GM23338 (cell line): ENCODE measurements around the gene ARHGEF3. TPM values are rescaled to one million over a fixed set of nuclear protein-coding genes. Genes with fewer than 3 reads are reported as not detected.
"Not testable (repeated sequence)": the region's sequence is repeated elsewhere in the genome, so short reads cannot be mapped to it uniquely, and the experiment has no call there.

Experiments used
- ATAC-seq: fragments of 200-7000 bp; cut with Tn5 transposase; 3 replicates; pipeline ENCODE4 v1.9.1; 2020
- DNase-seq: peaks from one replicate; pipeline ENCODE4 v3.0.0-alpha.2; 2015; ENCODE audit warnings: low spot score
- H2AFZ ChIP-seq: fragments of 200-600 bp; sonication (generic); 2 replicates; pipeline ENCODE4 v1.8.0; 2016; ENCODE audit warnings: antibody characterized with exemption, mild to moderate bottlenecking, moderate library complexity
- H3F3A ChIP-seq: fragments of 200-600 bp; sonication (generic); replicated peaks from 2 replicates; pipeline ENCODE4 v1.8.0; 2017; ENCODE audit warnings: antibody characterized with exemption, mixed run types, low read depth
- H3K27ac ChIP-seq: fragments of 200-600 bp; sonication (generic); 2 replicates; pipeline ENCODE4 v1.6.1; 2016; ENCODE audit warnings: low read depth
- H3K27me3 ChIP-seq: fragments of 200-600 bp; sonication (generic); 2 replicates; pipeline ENCODE4 v1.8.0; 2016; ENCODE audit warnings: mild to moderate bottlenecking, mixed run types, moderate library complexity; ENCODE audit not compliant: insufficient read depth
- H3K36me3 ChIP-seq: fragments of 200-600 bp; sonication (generic); 2 replicates; pipeline ENCODE4 v1.8.0; 2016; ENCODE audit warnings: mild to moderate bottlenecking; ENCODE audit not compliant: insufficient read depth
- H3K4me1 ChIP-seq: fragments of 200-600 bp; sonication (generic); 2 replicates; pipeline ENCODE4 v1.8.0; 2016; ENCODE audit warnings: mild to moderate bottlenecking, moderate library complexity; ENCODE audit not compliant: insufficient read depth
- H3K4me2 ChIP-seq: fragments of 200-600 bp; sonication (generic); 2 replicates; pipeline ENCODE4 v1.7.1; 2017; ENCODE audit warnings: mixed run types
- H3K4me3 ChIP-seq: fragments of 200-600 bp; sonication (generic); 2 replicates; pipeline ENCODE4 v1.6.1; 2016; ENCODE audit warnings: mixed run types
- H3K79me2 ChIP-seq: fragments of 200-600 bp; sonication (generic); replicated peaks from 2 replicates; pipeline ENCODE4 v1.8.0; 2017; ENCODE audit warnings: mild to moderate bottlenecking; ENCODE audit not compliant: insufficient read depth
- H3K9me2 ChIP-seq: fragments of 200-600 bp; sonication (generic); 2 replicates; pipeline ENCODE4 v1.8.0; 2017; ENCODE audit not compliant: insufficient read depth
- H4K20me1 ChIP-seq: fragments of 200-600 bp; sonication (generic); replicated peaks from 2 replicates; pipeline ENCODE4 v1.8.0; 2017; ENCODE audit warnings: mild to moderate bottlenecking; ENCODE audit not compliant: insufficient read depth
- H3K27ac Mint-ChIP-seq: 2 replicates; pipeline ENCODE4 v1.8.0; 2020; ENCODE audit warnings: inconsistent platforms, mild to moderate bottlenecking, moderate library complexity, mixed read lengths
- H3K27me3 Mint-ChIP-seq: 3 replicates; pipeline ENCODE4 v1.8.0; 2022; ENCODE audit warnings: low read depth, mild to moderate bottlenecking, moderate library complexity, mixed read lengths, inconsistent platforms; ENCODE audit not compliant: insufficient read depth, poor library complexity
- H3K36me3 Mint-ChIP-seq: 3 replicates; pipeline ENCODE4 v1.8.0; 2021; ENCODE audit warnings: low read depth, mild to moderate bottlenecking, inconsistent platforms, moderate library complexity, mixed read lengths
- H3K4me1 Mint-ChIP-seq: 3 replicates; pipeline ENCODE4 v1.8.0; 2020; ENCODE audit warnings: mild to moderate bottlenecking, inconsistent platforms, mixed read lengths
- H3K4me3 Mint-ChIP-seq: 3 replicates; pipeline ENCODE4 v1.8.0; 2021; ENCODE audit warnings: moderate library complexity, mild to moderate bottlenecking, inconsistent platforms, mixed read lengths
- H3K9me3 Mint-ChIP-seq: 3 replicates; pipeline ENCODE4 v1.8.0; 2020; ENCODE audit warnings: moderate library complexity, mild to moderate bottlenecking, inconsistent platforms, mixed read lengths
- EZH2phosphoT487 ChIP-seq: fragments of 200-600 bp; sonication (generic); IDR thresholded peaks from one replicate; pipeline ENCODE4 v1.8.1; 2018; ENCODE audit warnings: antibody characterized with exemption; ENCODE audit not compliant: unreplicated experiment
- JUNB ChIP-seq: IDR thresholded peaks from one replicate; pipeline ENCODE4 v1.6.1; 2016; ENCODE audit warnings: antibody characterized with exemption; ENCODE audit not compliant: unreplicated experiment
- POLR2AphosphoS5 ChIP-seq: IDR thresholded peaks from 2 replicates; pipeline ENCODE4 v1.6.1; 2016; ENCODE audit warnings: antibody characterized with exemption, low read depth
- REST ChIP-seq: IDR thresholded peaks from one replicate; pipeline ENCODE4 v1.6.1; 2018; ENCODE audit warnings: antibody characterized with exemption; ENCODE audit not compliant: unreplicated experiment
- STAT1 ChIP-seq: IDR thresholded peaks from one replicate; pipeline ENCODE4 v1.6.1; 2016; ENCODE audit warnings: antibody characterized with exemption; ENCODE audit not compliant: unreplicated experiment
- ZNF331 ChIP-seq: fragments of 250-450 bp; sonication (Bioruptor Pico); IDR thresholded peaks from 2 replicates; pipeline ENCODE4 v1.5.0; 2020; ENCODE audit warnings: low read depth, mild to moderate bottlenecking, moderate library complexity
- polyA plus RNA-seq: library from polyadenylated mRNA; unstranded; fragments of >200 nt; fragmentation: Nextera tagmentation; extraction: Ambion mirVana; gene quantifications from 2 replicates; pipeline ENCODE4 v1.2.1, GENCODE V29; 2016
- total RNA-seq: library from RNA; depleted of rRNA; stranded (reverse); fragments of >200 nt; shearing (Covaris generic); gene quantifications from 2 replicates; pipeline ENCODE4 v1.2.3, GENCODE V29; 2014

Gene ARHGEF3
- total and polyA plus RNA-seq, 2 experiments from 2014 or later, result 5.0 to 5.1 TPM

GRCh38 chr3:56692520-56693433 is 109.0 kb downstream of the ARHGEF3 start:
- not testable (repeated sequence) for H3K4me2 ChIP-seq

DNA sequence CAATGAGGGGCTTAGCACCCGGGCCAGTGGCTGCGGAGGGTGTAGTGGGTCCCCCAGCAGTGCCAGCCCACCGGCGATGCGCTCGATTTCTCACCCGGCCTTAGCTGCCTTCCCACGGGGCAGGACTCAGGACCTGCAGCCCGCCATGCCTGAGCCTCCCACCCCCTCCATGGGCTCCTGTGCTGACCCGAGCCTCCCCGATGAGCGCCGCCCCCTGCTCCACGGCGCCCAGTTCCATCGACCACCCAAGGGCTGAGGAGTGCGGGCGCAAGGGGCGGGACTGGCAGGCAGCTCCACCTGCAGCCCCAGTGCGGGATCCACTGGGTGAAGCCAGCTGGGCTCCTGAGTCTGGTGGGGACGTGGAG is 109.8 kb downstream of the ARHGEF3 start:
- not testable (repeated sequence) for H3K4me1 ChIP-seq, H3K27me3 Mint-ChIP-seq, H3K27ac Mint-ChIP-seq, H3K4me2 ChIP-seq, H3K4me3 Mint-ChIP-seq, H3K4me3 ChIP-seq, ATAC-seq, H3K79me2 ChIP-seq, H3K36me3 Mint-ChIP-seq, H3K27ac ChIP-seq, H3K4me1 Mint-ChIP-seq, H4K20me1 ChIP-seq, H3K9me3 Mint-ChIP-seq, H2AFZ ChIP-seq, DNase-seq, H3K27me3 ChIP-seq, H3K36me3 ChIP-seq, H3K9me2 ChIP-seq, H3F3A ChIP-seq

More at GRCh38 chr3:56692520-56693433, 109.0 kb downstream of the ARHGEF3 start:
- not testable (repeated sequence) for H3K4me1 ChIP-seq, H3K36me3 ChIP-seq, H3K27me3 Mint-ChIP-seq, H3K4me3 ChIP-seq, H3K27ac Mint-ChIP-seq, H2AFZ ChIP-seq, H3K4me3 Mint-ChIP-seq, ATAC-seq, H3K27ac ChIP-seq, H3K79me2 ChIP-seq, DNase-seq, H3K9me2 ChIP-seq, H3K4me1 Mint-ChIP-seq, H3K9me3 Mint-ChIP-seq, H4K20me1 ChIP-seq, H3K36me3 Mint-ChIP-seq, H3K27me3 ChIP-seq, H3F3A ChIP-seq

DNA sequence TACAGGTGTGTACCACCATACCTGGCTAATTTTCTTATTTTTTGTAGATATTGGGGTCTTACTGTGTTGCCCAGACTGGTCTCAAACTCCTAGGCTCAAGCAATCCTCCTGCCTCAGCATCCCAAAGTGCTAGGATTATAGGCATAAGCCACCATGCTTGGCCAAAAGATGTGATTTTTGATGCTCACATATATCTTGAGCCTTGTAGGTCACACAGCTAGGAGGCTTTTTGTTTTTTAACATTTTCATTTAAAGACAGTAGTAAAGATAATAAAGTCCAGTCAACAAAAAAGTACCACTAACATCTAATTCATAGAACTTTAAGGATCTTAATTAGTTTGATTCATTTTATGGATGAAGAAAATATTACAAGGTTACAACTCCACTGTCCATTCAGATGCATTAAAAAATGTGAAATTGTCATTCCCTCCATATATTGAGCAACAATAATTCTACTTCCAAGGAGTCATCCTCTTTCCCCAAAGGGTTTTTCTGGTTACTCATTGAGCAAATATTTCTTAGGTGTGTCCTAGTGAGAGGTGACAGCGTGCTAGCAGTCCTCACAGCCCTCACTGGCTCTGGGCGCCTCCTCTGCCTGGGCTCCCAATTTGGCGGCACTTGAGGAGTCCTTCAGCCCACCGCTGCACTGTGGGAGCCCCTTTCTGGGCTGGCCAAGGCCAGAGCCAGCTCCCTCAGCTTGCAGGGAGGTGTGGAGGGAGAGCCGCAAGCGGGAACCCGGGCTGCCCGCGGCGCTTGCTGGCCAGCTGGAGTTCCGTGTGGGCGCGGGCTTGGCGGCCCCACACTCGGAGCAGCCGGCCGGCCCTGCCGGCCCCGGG is 110.4 kb downstream of the ARHGEF3 start:
- Histone ChIP-seq H3F3A (no peaks in the 10 kb centered on the region), H4K20me1 (no peaks in the 10 kb centered on the region), H3K27me3 (peaks cover 5% of the 10 kb centered on the region), H3K4me3 (no peak overlapping the region), H3K27ac (no peak overlapping the region), H2AFZ (no peak overlapping the region), H3K4me1 (no peaks in the 10 kb centered on the region), H3K79me2 (no peaks in the 10 kb centered on the region), H3K36me3 (no peaks in the 10 kb centered on the region), H3K4me2 (no peak overlapping the region), H3K9me2 (no peaks in the 10 kb centered on the region)
- no peaks in the 10 kb centered on the region for H3K4me1 Mint-ChIP-seq
- no peak for ATAC-seq
- no peaks in the 10 kb centered on the region for H3K27me3 Mint-ChIP-seq
- no peaks in the 10 kb centered on the region for H3K36me3 Mint-ChIP-seq
- no peak overlapping the region for H3K27ac Mint-ChIP-seq
- no peak overlapping the region for H3K4me3 Mint-ChIP-seq
- DNase-seq, result no peak
- no peaks in the 10 kb centered on the region for H3K9me3 Mint-ChIP-seq
- TF ChIP-seq ZNF331 (CRISPR knock-in tag) (no peak), STAT1 (no peak), REST (no peak), POLR2AphosphoS5 (no peak), EZH2phosphoT487 (no peak), JUNB (no peak)
